Stomach (tissue), 4 donors: ENCODE data around the gene ATP11A.

Source experiments
- CTCF ChIP-seq, 7 experiments: fragments of 450-650 bp in 4 of 7; fragments of 200-600 bp in 3 of 7; sonication (generic) in 3 of 7; IDR thresholded peaks; one replicate each; pipeline ENCODE4 v1.5.1; 2016 to 2019; ENCODE audit warnings: antibody characterized with exemption in 7 of 7, control low read depth in 2 of 7, mild to moderate bottlenecking in 1 of 7
- EP300 ChIP-seq: sonication (generic); formaldehyde crosslinking; IDR thresholded peaks from one replicate; pipeline ENCODE4 v1.6.1; 2017; ENCODE audit warnings: antibody characterized with exemption
- POLR2A ChIP-seq, 4 donors: fragments of 450-650 bp; IDR thresholded peaks; one replicate each; pipeline ENCODE4 v1.6.1; 2016; ENCODE audit warnings: antibody characterized with exemption in 4 of 4, control low read depth in 2 of 4, mild to moderate bottlenecking in 1 of 4, moderate library complexity in 1 of 4

DNA sequence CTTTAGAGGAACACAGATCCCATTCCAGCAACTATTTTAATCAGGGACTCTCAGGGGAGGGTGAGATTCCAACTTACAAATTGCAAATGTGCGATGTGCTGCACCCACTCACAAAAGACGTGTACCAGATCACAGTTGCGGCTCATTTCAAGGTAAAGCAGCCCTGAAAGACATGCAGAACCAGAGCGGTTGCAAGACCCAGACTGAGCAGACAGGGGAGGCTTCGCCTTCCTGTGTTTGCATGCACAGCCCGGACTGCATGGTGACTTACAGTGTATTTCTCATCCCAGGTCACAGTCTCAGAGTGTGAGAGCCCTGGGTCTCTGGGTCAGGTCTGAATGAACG lies 84.6 kb downstream of the ATP11A start:
- TF ChIP-seq CTCF (IDR thresholded peaks at IDR 0.05) (no peak), POLR2A (IDR thresholded peaks at IDR 0.05) (no peak), EP300 (no peak)
